GM23338 (cell line): ENCODE measurements around the gene ANKRD44.

Experiments used
- CREB1 ChIP-seq: fragments of 250-450 bp; sonication (Bioruptor Pico); IDR thresholded peaks from 2 replicates; pipeline ENCODE4 v1.5.0; 2020; ENCODE audit warnings: low read depth, mild to moderate bottlenecking, moderate library complexity
- CTCF ChIP-seq, 2 experiments: fragments of 200-600 bp in 1 of 2; sonication (generic) in 1 of 2; conservative IDR thresholded peaks; 2 replicates each; pipeline versions ENCODE4 v1.5.1 to v1.6.1; 2016 to 2017; ENCODE audit warnings: antibody characterized with exemption in 2 of 2, low read depth in 2 of 2, mild to moderate bottlenecking in 2 of 2, moderate library complexity in 1 of 2
- ETS1 ChIP-seq: IDR thresholded peaks from 2 replicates; pipeline ENCODE4 v1.6.1; 2016; ENCODE audit warnings: antibody characterized with exemption
- EZH2 ChIP-seq: fragments of 200-600 bp; sonication (generic); IDR thresholded peaks from one replicate; pipeline ENCODE4 v1.8.0; 2017; ENCODE audit warnings: antibody characterized with exemption, mild to moderate bottlenecking, low read depth; ENCODE audit not compliant: unreplicated experiment
- EZH2phosphoT487 ChIP-seq: fragments of 200-600 bp; sonication (generic); IDR thresholded peaks from one replicate; pipeline ENCODE4 v1.8.1; 2018; ENCODE audit warnings: antibody characterized with exemption; ENCODE audit not compliant: unreplicated experiment
- JUNB ChIP-seq: IDR thresholded peaks from one replicate; pipeline ENCODE4 v1.6.1; 2016; ENCODE audit warnings: antibody characterized with exemption; ENCODE audit not compliant: unreplicated experiment
- NANOG ChIP-seq: IDR thresholded peaks from 2 replicates; pipeline ENCODE4 v1.6.1; 2016; ENCODE audit warnings: antibody characterized with exemption, borderline replicate concordance
- POLR2AphosphoS5 ChIP-seq: IDR thresholded peaks from 2 replicates; pipeline ENCODE4 v1.6.1; 2016; ENCODE audit warnings: antibody characterized with exemption, low read depth
- REST ChIP-seq: IDR thresholded peaks from one replicate; pipeline ENCODE4 v1.6.1; 2018; ENCODE audit warnings: antibody characterized with exemption; ENCODE audit not compliant: unreplicated experiment
- STAT1 ChIP-seq: IDR thresholded peaks from one replicate; pipeline ENCODE4 v1.6.1; 2016; ENCODE audit warnings: antibody characterized with exemption; ENCODE audit not compliant: unreplicated experiment
- ZNF114 ChIP-seq: fragments of 250-450 bp; sonication (Bioruptor Pico); IDR thresholded peaks from 2 replicates; pipeline ENCODE4 v1.5.0; 2020; ENCODE audit warnings: mild to moderate bottlenecking, moderate library complexity
- ZNF331 ChIP-seq: fragments of 250-450 bp; sonication (Bioruptor Pico); IDR thresholded peaks from 2 replicates; pipeline ENCODE4 v1.5.0; 2020; ENCODE audit warnings: low read depth, mild to moderate bottlenecking, moderate library complexity

- no peak for TF ChIP-seq CTCF (conservative IDR thresholded peaks at IDR 0.05; ENCODE audit: low read depth in 2 of 2)
- no peak for TF ChIP-seq EZH2phosphoT487
- no peak for TF ChIP-seq CREB1 (CRISPR knock-in tag)
- no peak for TF ChIP-seq EZH2
- no peak for TF ChIP-seq REST
- no peak for TF ChIP-seq POLR2AphosphoS5
- no peak for TF ChIP-seq STAT1
- TF ChIP-seq ETS1 = no peak
- no peak for TF ChIP-seq JUNB
- TF ChIP-seq ZNF114 (CRISPR knock-in tag) = no peak
- TF ChIP-seq NANOG = no peak
- no peak for TF ChIP-seq ZNF331
Measured at GRCh38 chr2:197182668-197183067, 127.9 kb downstream of the ANKRD44 start.
